Ecto neural progenitor cell (in vitro differentiated cells): Measurements from ENCODE around the gene GLS.
"Not testable (repeated sequence)": the region's sequence is repeated elsewhere in the genome, so short reads cannot be mapped to it uniquely, and the experiment has no call there.

ENCODE experiments used
- DNase-seq: peaks from one replicate; pipeline ENCODE4 v3.0.0-alpha.2; 2018; ENCODE audit warnings: low spot score

Gene GLS

GRCh38 chr2:190933361-190933760 is 52.7 kb downstream of the GLS start:
- no peak for DNase-seq

- no peak for DNase-seq
Observed at GRCh38 chr2:190935054-190935453, 54.4 kb downstream of the GLS start.

- DNase-seq = no peak
Observed at GRCh38 chr2:190938771-190939335, 58.2 kb downstream of the GLS start.

GRCh38 chr2:190940454-190940853 is 59.8 kb downstream of the GLS start:
- DNase-seq = no peak

- no peak for DNase-seq
Observed at GRCh38 chr2:190941571-190941970, 61.0 kb downstream of the GLS start.

GRCh38 chr2:190942697-190943096 is 62.1 kb downstream of the GLS start:
- DNase-seq = no peak

GRCh38 chr2:190943706-190944105 is 63.1 kb downstream of the GLS start:
- no peak for DNase-seq

- no peak for DNase-seq
Observed at GRCh38 chr2:190947141-190947540, 66.5 kb downstream of the GLS start.

GRCh38 chr2:190947711-190948251 is 67.2 kb downstream of the GLS start:
- no peak for DNase-seq

GRCh38 chr2:190948671-190949070 is 68.0 kb downstream of the GLS start:
- no peak for DNase-seq

- no peak for DNase-seq
Observed at GRCh38 chr2:190950566-190950991, 70.0 kb downstream of the GLS start.

GRCh38 chr2:190953257-190953656 is 72.6 kb downstream of the GLS start:
- no peak for DNase-seq

GRCh38 chr2:190959911-190960788 is 79.5 kb downstream of the GLS start:
- DNase-seq = no peak

- DNase-seq = not testable (repeated sequence)
Observed at GRCh38 chr2:190961117-190961516, 80.5 kb downstream of the GLS start.

GRCh38 chr2:190961918-190962487 is 81.4 kb downstream of the GLS start:
- DNase-seq = no peak

GRCh38 chr2:190963088-190963487 is 82.5 kb downstream of the GLS start:
- no peak for DNase-seq

- DNase-seq = no peak
Observed at GRCh38 chr2:190964170-190964795, 83.7 kb downstream of the GLS start.

- DNase-seq = no peak
Observed at GRCh38 chr2:190965580-190966222, 85.1 kb downstream of the GLS start.

- no peak for DNase-seq
Observed at GRCh38 chr2:190968522-190968921, 87.9 kb downstream of the GLS start.

GRCh38 chr2:190970160-190970559 is 89.5 kb downstream of the GLS start:
- DNase-seq = no peak

GRCh38 chr2:190970873-190971506 is 90.4 kb downstream of the GLS start:
- DNase-seq = no peak

GRCh38 chr2:190972213-190972612 is 91.6 kb downstream of the GLS start:
- no peak for DNase-seq
